ENCODE measurements around the gene ST6GALNAC5. TPM values are rescaled to one million over a fixed set of nuclear protein-coding genes. Genes with fewer than 3 reads are reported as not detected.

Gene ST6GALNAC5
- total and polyA plus RNA-seq, 10 of the 15 experiments (the other 5 are each of a cell fraction or from before 2014, with no cell fraction given) = under 0.01 to 1.8 (median 0.07) TPM; not detected in 6

- intact Hi-C loops (cut with micrococcal nuclease; ENCODE audit: unreplicated experiment) (no loop called here), in situ Hi-C loops (cut with MboI) (no loop called here)
- ChIA-PET SMC1A (ENCODE audit: uncharacterized antibody, unreplicated experiment) (interaction anchor here (0.6 to 3.2 kb wide), 4 partner anchors 10 to 480 kb away, joined by 3 to 16 read pairs (median 6); no protein-coding TSS in a partner anchor), RAD21 (ENCODE audit: unreplicated experiment) (no interaction called here), POLR2A (no interaction called here), CTCF (interaction anchor here (2.3 kb wide), 1 partner anchor 8 kb away, joined by 6 read pairs; no protein-coding TSS in a partner anchor)
- H3K4me2 ChIP-seq (ENCODE audit: control insufficient read depth, insufficient read depth) = no peak overlapping the region
- no peak overlapping the region for H3K9ac ChIP-seq (ENCODE audit: control insufficient read depth, insufficient read depth, low read length)
- H3K4me1 ChIP-seq (ENCODE audit: control insufficient read depth, insufficient read depth, low read length) = no peaks in the 10 kb centered on the region
- no peaks in the 10 kb centered on the region for H3K9me3 ChIP-seq (replicated peaks; ENCODE audit: control insufficient read depth, insufficient read depth, low read length)
- DNase-seq (ENCODE audit: low read depth, low spot score) (no peak), FAIRE-seq (no peak), ATAC-seq (no peak)
- H3K27ac ChIP-seq (ENCODE audit: control insufficient read depth, insufficient read depth) = no peak overlapping the region
- H4K20me1 ChIP-seq (ENCODE audit: control insufficient read depth, insufficient read depth) = no peaks in the 10 kb centered on the region
- TF ChIP-seq HDGF (IDR thresholded peaks at IDR 0.05) (no peak), PAX8 (IDR thresholded peaks at IDR 0.05) (no peak), HSF1 (IDR thresholded peaks at IDR 0.05; ENCODE audit: low read depth, low read length) (no peak), TCF12 (IDR thresholded peaks at IDR 0.05; ENCODE audit: low read depth, low read length) (no peak), SMAD5 (IDR thresholded peaks at IDR 0.05; ENCODE audit: low read depth) (no peak), SREBF1 (IDR thresholded peaks at IDR 0.05; ENCODE audit: low read length) (no peak), BACH1 (IDR thresholded peaks at IDR 0.05; ENCODE audit: borderline replicate concordance) (no peak), EZH2 (IDR thresholded peaks at IDR 0.05; ENCODE audit: borderline replicate concordance, control insufficient read depth, low read depth, low read length) (no peak), PML (IDR thresholded peaks at IDR 0.05; ENCODE audit: low read length) (no peak), NR2F1 (conservative IDR thresholded peaks at IDR 0.05) (no peak), NFYA (IDR thresholded peaks at IDR 0.05; ENCODE audit: borderline replicate concordance, low read depth, low read length) (no peak), MTA3 (IDR thresholded peaks at IDR 0.05; ENCODE audit: borderline replicate concordance, low read length) (no peak), DPF2 (IDR thresholded peaks at IDR 0.05) (no peak), LARP7 (IDR thresholded peaks at IDR 0.05) (no peak), NRF1 (conservative IDR thresholded peaks at IDR 0.05; ENCODE audit: low read depth, low read length) (no peak), MXI1 (IDR thresholded peaks at IDR 0.05; ENCODE audit: low read depth, low read length) (no peak), BCL3 (IDR thresholded peaks at IDR 0.05; ENCODE audit: borderline replicate concordance, insufficient read depth, low read depth, low read length, poor library complexity, severe bottlenecking) (no peak), MEF2A (IDR thresholded peaks at IDR 0.05; ENCODE audit: insufficient read depth, low read depth, low read length) (no peak), MLLT1 (IDR thresholded peaks at IDR 0.05) (no peak)
- H3K36me3 ChIP-seq (ENCODE audit: control insufficient read depth in 2 of 2, insufficient read depth in 2 of 2, low read length in 1 of 2) = no peaks in the 10 kb centered on the region
- H3K4me3 ChIP-seq = no peak overlapping the region
- no TSS peak for BruUV-seq (replicated peaks)
- no peak overlapping the region for H2AFZ ChIP-seq (ENCODE audit: control insufficient read depth, low read depth, low read length)
- H3K79me2 ChIP-seq (ENCODE audit: control insufficient read depth, insufficient read depth, low read length) = no peaks in the 10 kb centered on the region
- no peaks in the 10 kb centered on the region for H3K27me3 ChIP-seq (replicated peaks in 1 of 2; ENCODE audit: control insufficient read depth in 2 of 2, insufficient read depth in 2 of 2, low read length in 1 of 2)
- 3% methylated on average over 2 of the region's 2 CpGs for WGBS (ENCODE audit: insufficient coverage, insufficient replicate concordance, low lambda C conversion rate, missing lambda C conversion rate)
Observed at GRCh38 chr1:76841460-76841859, 25.8 kb upstream of the ST6GALNAC5 start.
